Daoy (cell line): ENCODE results near the gene MAPK8IP2. TPM values are rescaled to one million over a fixed set of nuclear protein-coding genes. Genes with fewer than 3 reads are reported as not detected.
"Not testable (repeated sequence)": the region's sequence is repeated elsewhere in the genome, so short reads cannot be mapped to it uniquely, and the experiment has no call there.

Experiments
- DNase-seq: peaks from one replicate; pipeline ENCODE4 v3.0.0-alpha.2; 2015; ENCODE audit warnings: low read depth
- total RNA-seq: library from RNA; depleted of rRNA; stranded (reverse); fragments of >200 nt; shearing (Covaris generic); gene quantifications from 2 replicates; pipeline ENCODE4 v1.2.3, GENCODE V29; 2014

MAPK8IP2 gene
- total RNA-seq, 1 experiment from 2014 or later = 3.7 TPM

- peak; percentile 60 for DNase-seq
Observed at GRCh38 chr22:50599816-50600455, 657 bp upstream of the MAPK8IP2 start.

DNA sequence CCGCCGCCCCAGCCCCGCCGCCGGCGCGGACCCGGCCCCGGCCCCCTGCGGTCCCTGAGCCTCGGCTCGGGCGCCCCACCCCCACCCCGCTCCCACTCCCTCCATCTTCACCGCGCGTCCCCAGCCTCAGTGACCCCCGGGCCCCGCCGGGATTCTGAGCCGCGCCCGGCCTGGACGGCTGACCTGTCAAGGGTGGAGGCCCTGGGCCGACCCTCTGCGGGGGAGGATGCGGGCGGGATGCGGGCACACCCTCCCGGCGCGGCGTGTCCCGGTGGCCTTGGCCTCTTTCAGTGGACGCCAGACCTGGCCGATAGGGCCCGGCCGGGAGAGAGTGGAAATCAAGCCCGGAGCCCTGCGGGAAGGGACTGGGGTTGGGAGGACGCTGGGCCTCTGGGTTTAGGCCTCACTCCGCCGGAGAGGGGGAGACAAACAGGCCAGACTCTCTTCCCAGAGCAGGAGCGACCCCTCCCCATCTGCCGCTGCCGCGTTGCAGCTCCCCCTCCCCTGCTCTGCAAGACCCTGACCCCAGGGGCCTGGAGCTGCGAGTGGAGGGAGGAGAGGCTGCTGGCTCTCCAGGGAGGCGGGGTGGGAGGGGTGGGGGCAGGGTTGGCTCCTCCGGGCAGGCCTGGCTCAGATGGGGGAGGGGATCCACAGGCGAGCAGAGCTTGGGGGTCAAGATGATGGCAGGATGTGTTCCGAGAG, 525 bp downstream of the MAPK8IP2 start:
- DNase-seq = no peak

GRCh38 chr22:50601669-50602337, 1.2 kb downstream of the MAPK8IP2 start:
- DNase-seq = no peak

GRCh38 chr22:50602338-50602700, 1.7 kb downstream of the MAPK8IP2 start:
- no peak for DNase-seq

DNA sequence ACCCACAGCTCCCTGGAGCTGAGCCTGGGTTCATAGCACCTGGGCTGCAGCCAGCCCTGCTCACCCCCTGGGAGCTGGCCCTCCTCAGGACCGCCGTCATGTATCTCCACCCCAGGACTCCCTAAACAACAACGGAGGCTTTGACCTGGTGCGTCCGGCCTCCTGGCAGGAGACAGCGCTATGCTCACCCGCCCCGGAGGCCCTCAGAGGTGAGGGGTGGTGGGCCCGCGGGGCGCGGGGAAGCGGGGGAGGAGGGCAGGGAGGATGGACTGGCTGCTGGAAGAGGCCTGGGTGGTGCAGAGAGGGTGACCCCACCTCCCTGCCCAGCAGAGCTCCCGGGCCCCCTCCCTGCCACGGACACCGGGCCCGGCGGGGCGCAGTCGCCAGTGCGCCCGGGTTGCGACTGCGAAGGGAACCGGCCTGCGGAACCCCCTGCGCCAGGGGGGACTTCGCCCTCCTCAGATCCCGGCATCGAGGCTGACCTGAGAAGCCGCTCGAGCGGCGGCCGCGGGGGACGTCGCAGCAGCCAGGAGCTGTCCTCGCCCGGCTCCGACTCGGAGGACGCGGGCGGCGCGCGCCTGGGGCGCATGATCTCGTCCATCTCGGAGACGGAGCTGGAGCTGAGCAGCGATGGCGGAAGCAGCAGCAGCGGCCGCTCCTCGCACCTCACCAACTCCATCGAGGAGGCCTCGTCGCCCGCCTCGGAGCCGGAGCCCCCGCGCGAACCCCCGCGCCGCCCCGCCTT, 3.1 kb downstream of the MAPK8IP2 start:
- DNase-seq = no peak

GRCh38 chr22:50604256-50605001, 3.8 kb downstream of the MAPK8IP2 start:
- no peak for DNase-seq

DNA sequence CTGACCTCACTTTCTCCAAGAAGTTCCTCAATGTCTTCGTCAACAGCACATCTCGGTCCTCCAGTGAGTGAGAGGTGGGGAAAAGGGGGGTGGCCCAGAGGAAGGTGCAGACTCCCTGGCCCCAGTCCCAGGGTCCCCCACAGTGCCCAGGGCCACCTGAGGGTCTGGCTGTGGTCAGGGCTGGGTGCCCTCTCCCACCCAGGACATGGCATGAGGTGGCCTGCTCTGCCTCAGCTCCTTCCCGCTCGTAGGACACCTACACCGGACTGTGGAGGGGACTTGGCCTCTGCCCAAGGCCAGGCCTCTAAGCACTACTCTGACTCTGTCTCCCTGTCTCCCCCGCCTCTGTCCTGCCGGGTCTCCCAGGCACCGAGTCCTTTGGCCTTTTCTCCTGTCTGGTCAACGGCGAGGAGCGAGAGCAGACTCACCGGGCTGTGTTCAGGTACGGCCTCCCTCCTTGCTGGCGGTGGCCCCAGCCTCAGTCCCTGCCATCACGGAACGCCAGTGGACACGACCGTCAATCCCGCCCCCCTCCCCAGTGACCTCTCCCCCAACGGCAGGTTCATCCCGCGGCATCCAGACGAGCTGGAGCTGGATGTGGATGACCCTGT, 4.5 kb downstream of the MAPK8IP2 start:
- no peak for DNase-seq

DNA sequence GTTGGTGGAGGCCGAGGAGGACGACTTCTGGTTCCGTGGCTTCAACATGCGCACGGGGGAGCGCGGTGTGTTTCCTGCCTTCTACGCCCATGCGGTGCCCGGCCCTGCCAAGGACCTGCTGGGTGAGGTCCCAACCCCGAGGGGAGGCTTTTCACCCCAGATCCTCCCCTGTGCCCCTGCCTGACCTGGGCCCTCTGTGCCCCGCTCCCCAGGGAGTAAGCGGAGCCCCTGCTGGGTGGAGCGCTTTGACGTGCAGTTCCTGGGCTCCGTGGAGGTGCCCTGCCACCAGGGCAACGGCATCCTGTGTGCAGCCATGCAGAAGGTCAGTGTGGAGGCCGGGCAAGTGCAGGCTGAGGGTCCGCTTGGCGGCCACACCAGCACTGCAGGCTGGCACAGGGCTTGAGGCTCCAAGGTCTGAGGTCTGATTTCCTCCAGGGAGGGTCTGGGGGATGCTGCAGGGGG, 5.1 kb downstream of the MAPK8IP2 start:
- DNase-seq = no peak

- DNase-seq = no peak
Observed at GRCh38 chr22:50606165-50606945, 5.8 kb downstream of the MAPK8IP2 start.

DNA sequence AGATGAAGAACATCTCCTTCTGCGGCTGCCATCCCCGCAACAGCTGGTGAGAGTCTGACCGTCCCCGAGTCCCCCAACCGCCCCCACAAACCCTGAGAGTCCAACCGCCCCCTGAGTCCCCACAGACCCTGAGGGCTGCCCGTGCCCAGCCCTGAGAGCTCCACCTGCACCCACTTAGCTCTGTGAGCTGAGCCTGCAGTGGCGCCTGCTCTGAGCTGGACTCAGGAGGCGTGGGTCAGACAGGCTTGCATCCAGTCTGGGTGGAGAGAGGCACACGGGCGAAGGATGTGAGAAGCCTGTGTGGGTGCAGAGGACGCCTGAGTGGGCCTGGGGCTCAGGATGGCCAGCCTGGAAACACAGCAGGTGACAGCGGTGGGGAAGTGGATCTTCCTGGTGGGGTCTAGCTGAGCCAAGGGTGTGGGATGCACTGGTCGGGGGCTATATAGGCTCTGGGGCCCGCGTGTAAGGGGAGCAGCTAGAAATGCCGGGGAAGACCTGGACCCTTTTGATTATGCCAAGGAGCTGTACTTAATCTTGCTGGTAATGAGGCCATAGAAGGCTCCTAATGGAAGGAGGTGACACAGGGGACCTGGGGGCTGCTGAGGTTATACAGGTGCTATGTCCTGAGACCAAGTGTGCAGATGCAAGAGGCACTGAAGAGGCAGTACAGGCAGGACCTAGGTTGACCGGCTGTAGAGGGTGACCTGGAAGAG, 6.5 kb downstream of the MAPK8IP2 start:
- DNase-seq = no peak

GRCh38 chr22:50607659-50608020, 7.0 kb downstream of the MAPK8IP2 start:
- no peak for DNase-seq

DNA sequence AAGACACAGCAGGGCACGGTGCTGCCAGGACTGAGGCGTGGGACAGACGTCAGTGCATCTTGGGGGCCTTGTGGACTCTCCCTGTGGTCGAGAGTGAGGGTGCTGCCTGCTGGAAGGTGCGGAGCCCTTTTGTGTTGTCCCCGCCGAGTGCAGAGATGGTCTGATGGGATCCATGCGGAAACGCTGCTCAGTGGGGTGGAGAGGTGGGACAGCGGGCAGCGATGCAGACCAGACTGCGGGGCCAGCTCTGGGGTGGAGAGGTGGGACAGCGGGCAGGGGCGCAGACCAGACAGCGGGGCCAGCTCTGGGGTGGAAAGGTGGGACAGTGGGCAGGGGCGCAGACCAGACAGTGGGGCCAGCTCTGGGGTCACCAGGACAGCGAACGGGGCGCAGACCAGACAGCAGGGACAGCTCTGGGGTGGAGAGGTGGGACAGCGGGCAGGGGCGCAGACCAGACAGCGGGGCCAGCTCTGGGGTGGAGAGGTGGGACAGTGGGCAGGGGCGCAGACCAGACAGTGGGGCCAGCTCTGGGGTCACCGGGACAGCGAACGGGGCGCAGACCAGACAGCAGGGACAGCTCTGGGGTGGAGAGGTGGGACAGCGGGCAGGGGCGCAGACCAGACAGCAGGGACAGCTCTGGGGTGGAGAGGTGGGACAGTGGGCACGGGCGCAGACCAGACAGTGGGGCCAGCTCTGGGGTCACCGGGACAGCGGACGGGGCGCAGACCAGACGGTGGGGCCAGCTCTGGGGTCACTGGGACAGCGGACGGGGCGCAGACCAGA, 7.7 kb downstream of the MAPK8IP2 start:
- DNase-seq = not testable (repeated sequence)

GRCh38 chr22:50608996-50609395, 8.4 kb downstream of the MAPK8IP2 start:
- no peak for DNase-seq

DNA sequence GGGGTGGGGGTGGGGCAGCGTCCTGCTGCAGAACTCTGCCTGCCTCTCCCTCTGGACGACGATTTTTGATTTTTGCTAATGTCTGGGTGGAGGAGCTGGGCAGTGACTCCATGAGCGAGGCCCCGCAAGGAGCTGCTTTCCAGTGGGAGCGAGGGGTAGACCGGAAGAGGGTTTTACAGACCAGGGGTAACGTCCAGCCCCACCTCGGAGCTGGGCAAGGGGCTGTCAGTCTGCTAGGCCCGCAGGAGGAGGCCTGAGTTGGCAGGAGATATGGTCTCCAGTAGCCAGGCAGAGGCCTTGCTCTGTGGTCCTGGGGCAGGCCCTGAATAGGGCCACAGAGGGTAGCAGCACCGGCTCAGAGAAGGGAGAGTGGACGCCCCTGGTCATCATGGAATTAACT, 9.0 kb downstream of the MAPK8IP2 start:
- DNase-seq = no peak

DNA sequence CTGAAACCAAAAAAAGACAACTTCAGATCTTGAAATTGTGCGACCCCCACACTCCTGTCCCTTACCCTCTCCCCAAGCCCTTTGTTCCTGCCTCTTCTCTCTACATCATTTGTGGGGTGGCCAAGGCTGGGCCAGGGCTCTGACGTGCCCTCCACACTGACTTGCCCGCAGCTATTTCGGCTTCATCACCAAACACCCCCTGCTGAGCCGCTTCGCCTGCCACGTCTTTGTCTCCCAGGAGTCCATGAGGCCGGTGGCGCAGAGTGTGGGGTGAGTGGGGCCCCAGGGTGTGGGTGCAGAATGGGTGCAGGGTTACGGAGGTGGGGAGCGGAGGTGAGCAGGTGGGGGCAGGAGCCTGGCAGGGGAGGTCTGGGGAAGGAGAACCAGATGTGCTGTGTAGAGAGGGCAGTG, 9.5 kb downstream of the MAPK8IP2 start:
- DNase-seq = peak; percentile 45

DNA sequence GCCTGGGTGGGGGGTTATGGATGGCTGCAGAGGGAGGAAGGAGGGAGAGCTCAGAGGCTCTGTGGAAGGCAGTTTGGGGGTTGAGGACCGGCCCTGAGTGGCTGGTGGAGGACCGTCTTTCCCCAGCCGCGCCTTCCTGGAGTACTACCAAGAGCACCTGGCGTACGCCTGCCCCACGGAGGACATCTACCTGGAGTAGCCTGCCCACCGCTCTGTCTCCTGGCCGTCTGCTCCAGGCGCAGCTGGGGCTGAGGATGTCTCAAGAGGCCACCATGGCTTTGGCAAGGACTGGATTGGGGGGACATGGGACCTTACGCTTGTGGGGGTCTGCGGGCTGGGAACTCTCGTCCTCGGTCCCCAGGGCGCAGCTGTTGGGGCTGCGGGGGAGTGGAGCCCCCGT, 10.0 kb downstream of the MAPK8IP2 start:
- no peak for DNase-seq

- no peak for DNase-seq
Observed at GRCh38 chr22:50611341-50612060, 10.9 kb downstream of the MAPK8IP2 start.

DNA sequence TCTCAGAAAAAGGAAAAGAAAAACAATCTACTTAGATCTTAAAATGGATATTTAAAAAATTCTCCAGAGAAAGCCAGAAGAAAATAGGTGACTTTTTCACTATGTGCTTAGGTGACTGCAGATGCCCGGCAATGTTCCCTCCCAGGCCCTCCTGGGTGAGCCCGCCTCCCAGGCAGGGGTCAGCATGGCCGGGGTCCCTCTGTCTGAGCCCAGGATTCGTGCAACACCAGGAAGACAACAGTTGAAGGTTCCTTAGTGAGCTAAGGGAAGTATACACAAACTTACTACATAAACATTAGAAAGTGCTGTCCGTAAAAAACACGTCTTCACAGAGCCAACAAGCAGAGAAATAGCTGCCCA, 11.6 kb downstream of the MAPK8IP2 start:
- DNase-seq = no peak
